Measurements from ENCODE around the gene SSBP2. TPM values are rescaled to one million over a fixed set of nuclear protein-coding genes. Genes with fewer than 3 reads are reported as not detected.

The SSBP2 gene
- total RNA-seq, 4 donors from 2014 or later = 25.9 to 94.6 (median 41.8) TPM

- no peak for ATAC-seq (ENCODE audit: low FRiP score)
Measured at GRCh38 chr5:81749192-81749560, 1.7 kb downstream of the SSBP2 start.

GRCh38 chr5:81748556-81748955 is 2.3 kb downstream of the SSBP2 start:
- DNase-seq (ENCODE audit: low spot score) (no peak), ATAC-seq (ENCODE audit: low FRiP score) (no peak)
- no peak for TF ChIP-seq CTCF (IDR thresholded peaks at IDR 0.05)

More at GRCh38 chr5:81749192-81749560, 1.7 kb downstream of the SSBP2 start:
- TF ChIP-seq CTCF (IDR thresholded peaks at IDR 0.05) = no peak
- DNase-seq (ENCODE audit: low spot score) = no peak

GRCh38 chr5:81747030-81747429 is 3.9 kb downstream of the SSBP2 start:
- ATAC-seq (ENCODE audit: low FRiP score) (no peak), DNase-seq (ENCODE audit: low spot score) (no peak)

GRCh38 chr5:81740758-81741157 is 10.1 kb downstream of the SSBP2 start:
- DNase-seq (ENCODE audit: low spot score) = no peak
- no peak for TF ChIP-seq CTCF (IDR thresholded peaks at IDR 0.05)
- ATAC-seq (ENCODE audit: low FRiP score) = no peak

More at GRCh38 chr5:81747030-81747429, 3.9 kb downstream of the SSBP2 start:
- no peak for TF ChIP-seq CTCF (IDR thresholded peaks at IDR 0.05)

- DNase-seq (ENCODE audit: low spot score) = no peak
- no peak for ATAC-seq (ENCODE audit: low FRiP score)
- no peak for TF ChIP-seq CTCF (IDR thresholded peaks at IDR 0.05)
Measured at GRCh38 chr5:81739291-81739690, 11.6 kb downstream of the SSBP2 start.

- no peak for DNase-seq (ENCODE audit: low spot score)
- TF ChIP-seq CTCF (IDR thresholded peaks at IDR 0.05) = no peak
Measured at GRCh38 chr5:81729276-81729675, 21.6 kb downstream of the SSBP2 start.

GRCh38 chr5:81728301-81728700 is 22.6 kb downstream of the SSBP2 start:
- DNase-seq (ENCODE audit: low spot score) = no peak
- ATAC-seq (ENCODE audit: low FRiP score) = no peak
- no peak for TF ChIP-seq CTCF (IDR thresholded peaks at IDR 0.05)

More at GRCh38 chr5:81729276-81729675, 21.6 kb downstream of the SSBP2 start:
- no peak for ATAC-seq (ENCODE audit: low FRiP score)
